Measurements from ENCODE around the gene SPATA45.
"Not testable (repeated sequence)": the region's sequence is repeated elsewhere in the genome, so short reads cannot be mapped to it uniquely, and the experiment has no call there.

The SPATA45 gene

GRCh38 chr1:212847549-212847948 lies at the start of gene SPATA45:
TSS of gene SPATA45 (minus strand) at chr1:212847649. CDS start at chr1:212836149, 11,500 bp downstream.
- DNase-seq (ENCODE audit: low read depth in 2 of 3, low spot score in 2 of 3), result no peak

- no peak for DNase-seq (ENCODE audit: low read depth in 2 of 3, low spot score in 2 of 3)
These were observed 44.7 kb upstream of the SPATA45 start for GRCh38 chr1:212892108-212892507.

- DNase-seq (ENCODE audit: low read depth in 2 of 3, low spot score in 2 of 3), result no peak
These were observed 37.1 kb upstream of the SPATA45 start for GRCh38 chr1:212884592-212884991.

- DNase-seq (ENCODE audit: low read depth in 2 of 3, low spot score in 2 of 3), result no peak
These were observed 32.7 kb upstream of the SPATA45 start for GRCh38 chr1:212879947-212880690.

DNA sequence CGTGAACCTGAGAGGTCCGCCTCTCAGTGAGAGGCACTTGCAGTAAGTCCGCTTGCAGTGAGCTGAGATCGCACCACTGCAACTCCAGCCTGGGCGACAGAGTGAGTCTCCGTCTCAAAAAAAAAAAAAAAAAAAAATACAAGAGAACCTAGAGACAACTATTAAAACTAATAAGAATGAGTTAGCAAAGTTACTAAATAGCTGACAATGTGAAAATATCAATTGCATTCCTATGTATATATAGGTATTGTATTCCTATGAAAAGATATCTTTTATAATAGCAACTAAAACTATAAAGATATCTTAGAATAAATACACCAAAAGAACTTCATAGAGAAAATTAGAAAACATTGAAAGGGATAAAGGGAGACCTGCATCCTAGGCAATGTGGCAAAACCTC lies 31.0 kb upstream of the SPATA45 start:
- no peak for DNase-seq (ENCODE audit: low read depth in 2 of 3, low spot score in 2 of 3)

GRCh38 chr1:212873518-212873917 lies 26.1 kb upstream of the SPATA45 start:
- no peak for DNase-seq (ENCODE audit: low read depth in 2 of 3, low spot score in 2 of 3)

GRCh38 chr1:212871976-212872375 lies 24.5 kb upstream of the SPATA45 start:
- DNase-seq (ENCODE audit: low read depth in 2 of 3, low spot score in 2 of 3), result no peak

DNA sequence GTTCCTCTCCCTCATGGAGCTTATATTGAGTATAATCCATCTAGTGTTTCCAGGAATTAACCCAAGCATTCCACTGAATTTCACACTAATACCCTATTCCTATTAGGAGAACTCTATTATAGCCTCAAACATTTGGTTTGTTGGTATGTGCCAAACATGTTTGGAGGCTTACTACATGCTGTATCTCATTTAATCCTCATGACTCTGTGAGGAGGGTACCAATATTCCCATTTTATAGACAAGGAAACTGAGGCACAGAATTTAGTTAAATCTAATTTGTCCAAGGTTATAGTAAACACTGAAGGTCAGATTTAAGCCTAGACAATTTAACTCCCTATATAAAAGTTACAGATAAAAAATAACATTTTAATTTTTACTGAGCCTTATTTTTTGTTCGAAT lies 19.7 kb upstream of the SPATA45 start:
- no peak for DNase-seq (ENCODE audit: low read depth in 2 of 3, low spot score in 2 of 3)

DNA sequence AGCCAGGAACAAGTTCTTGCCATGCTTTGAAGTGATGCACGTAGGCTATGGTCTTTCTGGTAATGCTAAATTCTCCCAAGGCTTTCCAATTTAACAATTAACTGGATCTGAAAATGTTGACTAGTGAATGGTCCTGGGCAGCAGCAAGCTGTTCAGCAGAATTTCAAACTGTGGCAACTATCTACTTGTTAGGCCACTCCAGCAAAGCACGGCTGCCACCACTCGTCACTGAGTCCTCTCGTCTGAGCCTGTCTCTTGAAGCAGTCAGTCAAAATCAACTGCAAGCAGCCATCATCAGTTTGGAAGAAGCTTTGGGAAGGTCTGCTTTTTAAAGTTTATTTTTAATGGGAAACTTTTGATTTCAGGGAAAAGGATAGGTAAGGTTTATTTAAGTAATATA lies 16.8 kb upstream of the SPATA45 start:
- DNase-seq (ENCODE audit: low read depth in 2 of 3, low spot score in 2 of 3), result no peak

DNA sequence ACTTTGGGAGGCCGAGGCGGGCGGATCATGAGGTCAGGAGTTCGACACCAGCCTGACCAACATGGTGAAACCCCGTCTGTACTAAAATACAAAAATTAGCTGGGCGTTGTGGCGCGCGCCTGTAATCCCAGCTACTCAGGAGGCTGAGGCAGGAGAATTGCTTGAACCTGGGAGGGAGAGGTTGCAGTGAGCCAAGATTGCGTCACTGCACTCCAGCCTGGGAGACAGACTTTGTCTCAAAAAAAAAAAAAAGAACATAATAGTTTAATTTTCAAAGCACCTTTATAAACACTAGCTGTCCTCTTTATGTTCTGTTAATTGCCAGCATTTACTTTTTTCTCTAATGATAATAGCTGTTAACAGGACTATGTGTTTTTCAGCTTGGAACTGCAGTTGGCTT lies 15.9 kb upstream of the SPATA45 start:
- DNase-seq (ENCODE audit: low read depth in 2 of 3, low spot score in 2 of 3), result not testable (repeated sequence)

DNA sequence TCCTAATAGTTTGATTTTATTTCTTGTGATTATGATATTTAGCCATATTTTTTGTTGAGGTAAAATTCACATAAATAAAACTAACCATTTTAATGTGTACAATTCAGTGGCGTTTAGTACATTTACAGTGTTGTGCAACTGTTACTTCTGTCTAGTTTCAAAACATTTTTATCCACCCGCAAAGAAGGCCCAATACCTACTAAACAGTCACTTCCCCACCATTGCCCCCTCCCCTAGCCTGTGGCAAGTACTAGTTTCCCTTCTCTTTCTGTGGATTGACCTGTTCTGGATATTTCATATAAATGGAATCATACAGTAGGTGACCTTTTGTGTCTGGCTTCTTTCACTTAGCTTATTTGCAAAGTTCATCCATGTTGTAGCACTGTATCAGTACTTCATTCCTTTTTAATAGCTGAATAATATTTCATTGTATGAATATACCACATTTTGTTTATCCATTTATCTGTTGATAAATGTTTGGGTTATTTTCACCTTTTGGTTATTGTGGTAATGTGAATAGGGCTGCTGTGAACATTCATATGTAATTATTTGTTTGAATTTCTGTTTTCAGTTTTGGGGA lies 14.8 kb upstream of the SPATA45 start:
- no peak for DNase-seq (ENCODE audit: low read depth in 2 of 3, low spot score in 2 of 3)

DNA sequence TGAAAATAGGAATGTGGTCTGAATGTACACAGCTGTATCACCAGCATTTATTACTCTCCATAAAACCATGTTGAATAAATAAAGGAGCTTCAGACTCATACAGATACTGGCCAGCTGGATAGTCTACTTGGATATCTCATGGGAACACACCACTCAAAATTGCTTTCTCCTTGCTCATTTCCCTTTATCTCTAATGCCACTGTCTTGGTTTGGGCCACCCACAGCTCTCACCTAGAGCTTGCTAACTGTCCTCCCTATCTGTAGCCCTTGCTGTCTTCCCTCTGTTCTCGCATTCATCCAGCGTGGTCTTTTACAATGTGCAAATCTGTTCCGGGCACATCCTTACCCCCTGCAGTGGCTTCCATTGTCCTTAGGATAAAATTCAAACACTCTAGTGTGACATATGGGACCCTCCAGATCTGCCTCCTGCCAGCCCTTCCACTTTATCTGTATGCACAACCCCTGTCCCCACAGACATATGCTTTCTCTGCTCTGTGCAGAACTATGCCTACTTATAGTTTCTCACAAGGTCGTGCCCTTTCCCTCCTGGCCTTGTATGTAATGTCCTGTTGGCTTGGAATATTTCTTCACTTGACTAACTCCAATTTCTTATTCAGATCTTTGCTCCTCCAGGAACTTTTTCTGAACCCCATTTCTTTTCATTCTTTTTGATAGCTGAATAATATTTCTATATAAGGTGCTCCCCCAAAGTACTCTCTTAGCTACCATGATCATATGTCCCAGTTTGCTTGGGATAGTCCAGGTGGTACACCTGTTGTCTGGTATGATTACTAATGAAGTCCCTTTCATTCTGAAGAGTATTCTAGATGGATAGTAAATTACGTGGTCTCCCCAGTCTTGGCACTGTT lies 13.5 kb upstream of the SPATA45 start:
- DNase-seq (ENCODE audit: low read depth in 2 of 3, low spot score in 2 of 3), result no peak

DNA sequence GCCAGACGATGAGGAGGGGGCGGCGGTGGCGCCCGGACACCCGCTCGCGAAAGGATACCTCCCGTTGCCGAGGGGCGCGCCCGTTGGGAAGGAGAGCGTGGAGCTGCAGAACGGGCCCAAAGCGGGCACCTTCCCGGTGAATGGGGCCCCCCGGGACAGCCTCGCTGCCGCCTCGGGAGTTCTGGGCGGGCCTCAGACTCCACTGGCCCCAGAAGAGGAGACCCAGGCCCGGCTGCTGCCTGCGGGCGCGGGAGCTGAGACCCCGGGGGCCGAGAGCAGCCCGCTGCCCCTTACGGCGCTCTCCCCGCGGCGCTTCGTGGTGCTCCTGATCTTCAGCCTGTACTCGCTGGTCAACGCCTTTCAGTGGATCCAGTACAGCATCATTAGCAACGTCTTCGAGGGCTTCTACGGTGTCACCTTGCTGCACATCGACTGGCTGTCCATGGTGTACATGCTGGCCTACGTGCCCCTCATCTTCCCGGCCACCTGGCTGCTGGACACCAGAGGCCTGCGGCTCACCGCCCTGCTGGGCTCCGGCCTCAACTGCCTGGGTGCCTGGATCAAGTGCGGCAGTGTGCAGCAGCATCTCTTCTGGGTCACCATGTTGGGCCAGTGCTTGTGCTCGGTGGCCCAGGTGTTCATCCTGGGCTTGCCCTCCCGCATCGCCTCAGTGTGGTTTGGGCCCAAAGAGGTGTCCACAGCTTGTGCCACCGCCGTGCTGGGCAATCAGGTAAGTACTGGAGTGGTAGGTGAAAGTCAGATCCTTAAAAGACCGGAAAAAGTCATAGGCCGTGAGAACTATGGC lies 11.2 kb upstream of the SPATA45 start:
- peak in 2 of 3 experiments; percentile 5 to 13 for DNase-seq (ENCODE audit: low read depth in 2 of 3, low spot score in 2 of 3)

GRCh38 chr1:212857992-212858460 lies 10.6 kb upstream of the SPATA45 start, which contains the start of gene FLVCR1:
TSS of gene FLVCR1 (plus strand) at chr1:212858275. CDS start at chr1:212858453, 178 bp downstream.
- peak; percentile 82 to 92 (median 86) for DNase-seq (ENCODE audit: low read depth in 2 of 3, low spot score in 2 of 3)

- DNase-seq (ENCODE audit: low read depth in 2 of 3, low spot score in 2 of 3), result no peak
These were observed 9.3 kb upstream of the SPATA45 start for GRCh38 chr1:212856755-212857154.

GRCh38 chr1:212853658-212854057 lies 6.2 kb upstream of the SPATA45 start:
- DNase-seq (ENCODE audit: low read depth in 2 of 3, low spot score in 2 of 3), result no peak

DNA sequence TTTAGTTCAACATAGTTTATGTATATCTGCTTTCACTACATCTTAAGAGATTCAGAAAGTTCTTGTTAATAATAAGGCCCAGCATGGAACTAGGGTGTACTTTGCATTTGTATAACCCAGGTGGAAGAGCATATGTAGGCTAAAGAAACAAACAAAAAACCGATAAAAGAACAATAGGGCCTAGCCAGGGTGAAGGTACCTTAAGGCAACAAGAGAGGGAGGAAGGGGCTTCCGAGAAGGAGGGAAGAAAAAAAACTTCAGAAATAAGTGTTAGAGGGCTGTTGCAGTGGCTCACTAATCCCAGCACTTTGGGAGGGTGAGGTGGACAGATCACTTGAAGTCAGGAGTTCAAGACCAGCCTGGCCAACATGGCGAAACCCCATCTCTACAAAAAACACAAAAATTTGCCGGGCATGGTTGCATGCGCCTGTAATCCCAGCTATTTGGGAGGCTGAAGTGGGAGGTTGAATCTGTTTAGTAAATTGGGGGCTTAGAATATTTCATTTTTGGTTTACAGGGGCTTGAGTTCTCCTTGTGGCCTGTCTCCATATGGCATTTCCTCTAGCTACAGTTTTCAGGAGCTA lies 4.7 kb upstream of the SPATA45 start:
- DNase-seq (ENCODE audit: low read depth in 2 of 3, low spot score in 2 of 3), result no peak

- DNase-seq (ENCODE audit: low read depth in 2 of 3, low spot score in 2 of 3), result not testable (repeated sequence)
These were observed 2.9 kb downstream of the SPATA45 start for GRCh38 chr1:212844521-212844920.

DNA sequence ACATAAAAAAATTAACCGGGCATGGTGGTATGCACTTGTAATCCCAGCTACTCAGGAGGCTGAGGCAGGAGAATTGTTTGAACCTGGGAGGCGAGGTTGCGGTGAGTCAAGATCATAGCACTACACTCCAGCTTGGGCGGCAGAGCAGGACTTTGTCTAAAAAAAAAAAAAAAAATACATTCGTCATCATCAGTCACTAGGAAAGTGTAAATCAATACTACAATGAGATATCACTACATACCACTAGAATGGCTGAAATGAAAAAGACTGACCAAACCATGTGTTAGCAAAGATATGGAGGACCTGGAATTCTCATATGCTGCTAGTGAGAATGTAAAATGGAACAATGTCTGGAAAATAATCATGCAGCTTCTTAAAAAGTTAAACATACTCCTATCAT lies 9.3 kb downstream of the SPATA45 start:
- no peak for DNase-seq (ENCODE audit: low read depth in 2 of 3, low spot score in 2 of 3)

Data from activated CD8-positive, alpha-beta memory T cell treated with anti-CD3 and anti-CD28 coated beads for 48 hours (primary cell).